ENCODE data around the gene TPH2.

GRCh38 chr12:71941174-71941573 lies 2.5 kb downstream of the TPH2 start:
- TF ChIP-seq CTCF (IDR thresholded peaks at IDR 0.05), result no peak
- TF ChIP-seq POLR2A (IDR thresholded peaks at IDR 0.05), result no peak
- TF ChIP-seq EP300 (IDR thresholded peaks at IDR 0.05), result no peak
